Neural progenitor cell (in vitro differentiated cells): ENCODE data around the gene CNTRL.

ENCODE experiments used
- CTCF ChIP-seq: fragments of 200-600 bp; sonication (generic); IDR thresholded peaks from 2 replicates; pipeline ENCODE4 v1.5.1; 2017; ENCODE audit warnings: antibody characterized with exemption, mild to moderate bottlenecking
- EZH2 ChIP-seq: fragments of 200-600 bp; sonication (generic); IDR thresholded peaks from 2 replicates; pipeline ENCODE4 v1.6.1; 2017; ENCODE audit warnings: antibody characterized with exemption, mild to moderate bottlenecking, moderate library complexity

GRCh38 chr9:121199921-121200320 is 125.2 kb downstream of the CNTRL start:
- TF ChIP-seq CTCF = no peak
- no peak for TF ChIP-seq EZH2
